Panc1 (cell line): ENCODE results near the gene CFAP251. TPM values are rescaled to one million over a fixed set of nuclear protein-coding genes. Genes with fewer than 3 reads are reported as not detected.

Experiments used
- ATAC-seq: fragments of 200-7000 bp; cut with Tn5 transposase; 2 replicates; pipeline ENCODE4 v1.9.1; 2020; ENCODE audit warnings: mild to moderate bottlenecking, moderate library complexity
- BruUV-seq: library from RNA; stranded (reverse); fragments of 400-500 nt; replicated peaks from 2 replicates; lab custom pipeline; 2021; lab: Mats Ljungman, UMichigan
- CTCF ChIA-PET: fragments of 300-600 bp; sonication (Branson Sonifier 250); formaldehyde crosslinking; loops from one replicate; lab custom pipeline; 2022; ENCODE audit warnings: antibody characterized with exemption; lab: Charles Lee
- POLR2A ChIA-PET: fragments of 300-600 bp; sonication (Branson Sonifier 250); formaldehyde crosslinking; loops from one replicate; lab custom pipeline; 2022; ENCODE audit warnings: antibody characterized with exemption; lab: Charles Lee
- DNase-seq: peaks from one replicate; pipeline ENCODE4 v3.0.0-alpha.2; 2010; ENCODE audit warnings: low read depth, low spot score
- H3K27ac ChIP-seq: 2 replicates; pipeline ENCODE4 v1.5.1; 2011; ENCODE audit warnings: mild to moderate bottlenecking, low read length, inconsistent platforms
- H3K27me3 ChIP-seq: fragments of 200-500 bp; sonication (Bioruptor generic); 2 replicates; pipeline ENCODE4 v1.6.0; 2014; ENCODE audit warnings: low read length, inconsistent platforms; ENCODE audit not compliant: control insufficient read depth, insufficient read depth
- H3K36me3 ChIP-seq: fragments of 200-500 bp; sonication (Bioruptor generic); 2 replicates; pipeline ENCODE4 v1.5.1; 2014; ENCODE audit warnings: inconsistent platforms, mild to moderate bottlenecking, low read length, moderate library complexity; ENCODE audit not compliant: control insufficient read depth, insufficient read depth
- H3K4me1 ChIP-seq: 2 replicates; pipeline ENCODE4 v1.5.1; 2011; ENCODE audit warnings: inconsistent platforms, mild to moderate bottlenecking, low read length, moderate library complexity; ENCODE audit not compliant: control insufficient read depth, insufficient read depth
- H3K4me3 ChIP-seq, 2 experiments: 2 replicates each; pipeline ENCODE4 v1.5.1; 2011 to 2012; ENCODE audit warnings: low read depth in 2 of 2, low read length in 2 of 2, mild to moderate bottlenecking in 2 of 2, inconsistent platforms in 1 of 2, moderate library complexity in 1 of 2
- H3K9me3 ChIP-seq: fragments of 200-500 bp; sonication (Bioruptor generic); 2 replicates; pipeline ENCODE4 v1.5.1; 2014; ENCODE audit warnings: low read depth, mild to moderate bottlenecking, inconsistent platforms, low read length, moderate library complexity; ENCODE audit not compliant: control insufficient read depth, insufficient read depth
- POLR2AphosphoS5 ChIP-seq: IDR thresholded peaks from 2 replicates; pipeline ENCODE4 v1.6.1; 2012; ENCODE audit warnings: mild to moderate bottlenecking, low read depth, low read length, moderate library complexity
- SIN3A ChIP-seq: IDR thresholded peaks from 2 replicates; pipeline ENCODE4 v1.6.1; 2012; ENCODE audit warnings: low read depth, mild to moderate bottlenecking, low read length, moderate library complexity, borderline replicate concordance; ENCODE audit not compliant: insufficient read depth
- TCF7L2 ChIP-seq: IDR thresholded peaks from 2 replicates; pipeline ENCODE4 v1.6.1; 2011; ENCODE audit warnings: mild to moderate bottlenecking, low read depth, low read length, inconsistent platforms
- in situ Hi-C: cut with HindIII; loops from 2 replicates; pipeline ENCODE4 v1.10.0; 2016; ENCODE audit warnings: low sequenced_read_pairs, low pct_unique_long_range_greater_than_20kb
- intact Hi-C: fragments of 100-400 bp; cut with micrococcal nuclease; formaldehyde crosslinking; loops from one replicate; pipeline ENCODE4 v1.10.0; 2022; ENCODE audit not compliant: unreplicated experiment
- total RNA-seq: library from RNA; stranded (reverse); gene quantifications from one replicate; pipeline ENCODE4 v1.2.1, GENCODE V29; 2021; ENCODE audit not compliant: unreplicated experiment
- TF ChIP-seq, protein P1 (sequence below), 2 experiments: IDR thresholded peaks; 2 replicates each; pipeline ENCODE4 v1.6.1; 2011 to 2012; ENCODE audit warnings: low read depth in 2 of 2, control low read depth in 1 of 2, low read length in 1 of 2, mild to moderate bottlenecking in 1 of 2, moderate library complexity in 1 of 2; ENCODE audit not compliant: insufficient read depth in 1 of 2
- TF ChIP-seq, protein P2 (sequence below): fragments of 450-650 bp; IDR thresholded peaks from 2 replicates; pipeline ENCODE4 v1.5.1; 2017; ENCODE audit warnings: mild to moderate bottlenecking

The CFAP251 gene
- total RNA-seq, 1 experiment from 2014 or later: 4.2 TPM

DNA sequence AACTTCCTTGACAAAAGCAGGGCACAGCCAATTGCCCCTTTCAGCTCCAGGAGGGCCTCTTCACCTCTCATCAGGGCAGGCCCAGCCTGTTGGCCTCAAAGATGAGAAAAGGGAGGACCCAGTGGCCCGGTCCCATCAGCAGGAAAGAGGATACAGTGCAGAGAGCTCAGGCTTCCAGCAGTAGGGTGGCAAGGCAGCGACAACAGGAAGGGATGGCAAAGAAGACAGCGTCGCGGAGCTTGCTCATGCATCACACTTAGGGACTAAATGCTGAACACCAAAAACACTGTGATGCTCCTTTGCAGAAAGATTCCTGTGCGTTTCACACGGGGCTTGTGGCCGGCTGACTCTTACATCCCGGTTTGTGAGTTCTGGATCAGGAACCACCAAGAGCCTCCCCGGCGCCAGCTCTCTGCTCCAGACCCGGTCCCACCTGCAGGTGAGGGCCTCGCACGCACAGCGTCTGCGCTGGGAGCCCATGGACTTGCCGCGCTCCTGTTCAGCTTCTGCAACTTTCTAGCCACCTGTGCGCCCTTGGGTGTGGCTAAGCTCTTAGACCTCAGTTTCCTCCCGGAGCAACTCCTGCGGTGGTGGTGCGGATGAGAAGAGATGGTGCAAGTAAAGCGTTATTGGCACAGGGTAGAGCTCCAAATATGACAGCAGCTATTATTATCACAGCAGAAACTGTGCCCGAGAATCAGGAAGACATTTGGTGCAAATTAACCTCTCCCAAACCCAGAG, 88.0 kb downstream of the CFAP251 start:
- H3K27me3 ChIP-seq: no peaks in the 10 kb centered on the region
- intact Hi-C loops (no loop called here), in situ Hi-C loops (no loop called here)
- no peaks in the 10 kb centered on the region for H3K9me3 ChIP-seq
- POLR2A ChIA-PET: interaction anchor here (0.5 kb wide), 1 partner anchor 136 kb away, joined by 3 read pairs; no protein-coding TSS in a partner anchor
- H3K4me1 ChIP-seq: no peaks in the 10 kb centered on the region
- H3K27ac ChIP-seq: no peak overlapping the region
- no peak overlapping the region for H3K4me3 ChIP-seq
- DNase-seq (no peak), ATAC-seq (no peak; the same call in 1 of the 2 replicates)
- no TSS peak for BruUV-seq
- TF ChIP-seq, protein P1, sequence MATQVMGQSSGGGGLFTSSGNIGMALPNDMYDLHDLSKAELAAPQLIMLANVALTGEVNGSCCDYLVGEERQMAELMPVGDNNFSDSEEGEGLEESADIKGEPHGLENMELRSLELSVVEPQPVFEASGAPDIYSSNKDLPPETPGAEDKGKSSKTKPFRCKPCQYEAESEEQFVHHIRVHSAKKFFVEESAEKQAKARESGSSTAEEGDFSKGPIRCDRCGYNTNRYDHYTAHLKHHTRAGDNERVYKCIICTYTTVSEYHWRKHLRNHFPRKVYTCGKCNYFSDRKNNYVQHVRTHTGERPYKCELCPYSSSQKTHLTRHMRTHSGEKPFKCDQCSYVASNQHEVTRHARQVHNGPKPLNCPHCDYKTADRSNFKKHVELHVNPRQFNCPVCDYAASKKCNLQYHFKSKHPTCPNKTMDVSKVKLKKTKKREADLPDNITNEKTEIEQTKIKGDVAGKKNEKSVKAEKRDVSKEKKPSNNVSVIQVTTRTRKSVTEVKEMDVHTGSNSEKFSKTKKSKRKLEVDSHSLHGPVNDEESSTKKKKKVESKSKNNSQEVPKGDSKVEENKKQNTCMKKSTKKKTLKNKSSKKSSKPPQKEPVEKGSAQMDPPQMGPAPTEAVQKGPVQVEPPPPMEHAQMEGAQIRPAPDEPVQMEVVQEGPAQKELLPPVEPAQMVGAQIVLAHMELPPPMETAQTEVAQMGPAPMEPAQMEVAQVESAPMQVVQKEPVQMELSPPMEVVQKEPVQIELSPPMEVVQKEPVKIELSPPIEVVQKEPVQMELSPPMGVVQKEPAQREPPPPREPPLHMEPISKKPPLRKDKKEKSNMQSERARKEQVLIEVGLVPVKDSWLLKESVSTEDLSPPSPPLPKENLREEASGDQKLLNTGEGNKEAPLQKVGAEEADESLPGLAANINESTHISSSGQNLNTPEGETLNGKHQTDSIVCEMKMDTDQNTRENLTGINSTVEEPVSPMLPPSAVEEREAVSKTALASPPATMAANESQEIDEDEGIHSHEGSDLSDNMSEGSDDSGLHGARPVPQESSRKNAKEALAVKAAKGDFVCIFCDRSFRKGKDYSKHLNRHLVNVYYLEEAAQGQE (IDR thresholded peaks at IDR 0.05; ENCODE audit: insufficient read depth in 1 of 2, low read depth in 2 of 2, low read length in 1 of 2): no peak
- H3K36me3 ChIP-seq: no peaks in the 10 kb centered on the region
- CTCF ChIA-PET: interaction anchor here (0.6 to 1.1 kb wide), 2 partner anchors 88 to 242 kb away, joined by 4 to 5 read pairs; partner anchors contain the start of gene CFAP251

DNA sequence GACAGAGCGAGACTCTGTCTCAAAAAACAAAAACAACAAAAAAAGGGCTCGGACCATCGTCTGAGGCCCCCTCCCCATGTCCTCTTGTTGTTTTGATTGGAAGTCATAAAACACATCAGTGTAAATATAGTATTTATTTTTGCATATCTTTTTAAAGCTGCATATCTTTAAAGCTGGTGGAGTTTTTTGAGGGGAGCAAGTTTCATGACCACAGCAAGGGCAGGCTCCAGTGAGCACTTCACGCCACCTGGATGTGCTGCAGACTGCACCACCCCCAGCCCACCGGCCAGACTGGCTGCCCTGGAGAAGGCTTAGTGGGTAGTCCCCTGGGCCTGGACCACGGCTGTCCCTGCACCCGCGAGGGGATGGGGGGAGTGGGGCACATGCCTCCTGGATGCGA, 91.3 kb downstream of the CFAP251 start:
- in situ Hi-C loops: no loop called here
- Histone ChIP-seq H3K27me3 (no peaks in the 10 kb centered on the region), H3K9me3 (no peaks in the 10 kb centered on the region), H3K36me3 (no peaks in the 10 kb centered on the region), H3K4me3 (no peak overlapping the region), H3K27ac (no peak overlapping the region), H3K4me1 (no peaks in the 10 kb centered on the region)
- POLR2A ChIA-PET: interaction anchor here (0.6 kb wide), 1 partner anchor 11 kb away, joined by 32 read pairs; no protein-coding TSS in a partner anchor
- CTCF ChIA-PET: no interaction called here
- no TSS peak for BruUV-seq
- TF ChIP-seq TCF7L2 (no peak), SIN3A (no peak), POLR2AphosphoS5 (no peak)
- TF ChIP-seq, protein P1 (IDR thresholded peaks at IDR 0.05; ENCODE audit: insufficient read depth in 1 of 2, low read depth in 2 of 2, low read length in 1 of 2): no peak
- TF ChIP-seq, protein P2, sequence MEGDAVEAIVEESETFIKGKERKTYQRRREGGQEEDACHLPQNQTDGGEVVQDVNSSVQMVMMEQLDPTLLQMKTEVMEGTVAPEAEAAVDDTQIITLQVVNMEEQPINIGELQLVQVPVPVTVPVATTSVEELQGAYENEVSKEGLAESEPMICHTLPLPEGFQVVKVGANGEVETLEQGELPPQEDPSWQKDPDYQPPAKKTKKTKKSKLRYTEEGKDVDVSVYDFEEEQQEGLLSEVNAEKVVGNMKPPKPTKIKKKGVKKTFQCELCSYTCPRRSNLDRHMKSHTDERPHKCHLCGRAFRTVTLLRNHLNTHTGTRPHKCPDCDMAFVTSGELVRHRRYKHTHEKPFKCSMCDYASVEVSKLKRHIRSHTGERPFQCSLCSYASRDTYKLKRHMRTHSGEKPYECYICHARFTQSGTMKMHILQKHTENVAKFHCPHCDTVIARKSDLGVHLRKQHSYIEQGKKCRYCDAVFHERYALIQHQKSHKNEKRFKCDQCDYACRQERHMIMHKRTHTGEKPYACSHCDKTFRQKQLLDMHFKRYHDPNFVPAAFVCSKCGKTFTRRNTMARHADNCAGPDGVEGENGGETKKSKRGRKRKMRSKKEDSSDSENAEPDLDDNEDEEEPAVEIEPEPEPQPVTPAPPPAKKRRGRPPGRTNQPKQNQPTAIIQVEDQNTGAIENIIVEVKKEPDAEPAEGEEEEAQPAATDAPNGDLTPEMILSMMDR: no peak
- intact Hi-C loops: no loop called here
- DNase-seq: no peak
- ATAC-seq: no peak
